NCI-H2029 treated with DMSO at 0.1 percent for 48 hours (cell line): Measurements from ENCODE around the gene FBXW7.

Experiments used
- DNase-seq: peaks from one replicate; lab custom pipeline; 2025; lab: John Stamatoyannopoulos, UW

Gene FBXW7

GRCh38 chr4:152328582-152328981, 207.3 kb downstream of the FBXW7 start:
- DNase-seq, result no peak

- no peak for DNase-seq
Observed at GRCh38 chr4:152327606-152328453, 208.1 kb downstream of the FBXW7 start.

DNA sequence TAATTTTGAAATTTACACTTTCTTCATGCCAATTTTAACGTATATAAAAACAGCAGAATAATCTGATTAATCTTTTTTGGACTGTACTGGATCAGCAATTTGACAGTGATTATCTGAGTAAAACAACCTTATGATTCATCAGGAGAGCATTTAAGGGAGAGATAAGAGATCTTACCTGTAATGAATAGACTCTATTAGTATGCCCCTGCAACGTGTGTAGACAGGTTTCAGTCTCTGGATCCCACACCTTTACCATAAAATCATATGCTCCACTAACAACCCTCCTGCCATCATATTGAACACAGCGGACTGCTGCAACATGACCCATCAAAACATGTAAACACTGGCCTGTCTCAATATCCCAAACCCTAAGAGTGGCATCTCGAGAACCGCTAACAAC, 210.1 kb downstream of the FBXW7 start:
- DNase-seq, result no peak

DNA sequence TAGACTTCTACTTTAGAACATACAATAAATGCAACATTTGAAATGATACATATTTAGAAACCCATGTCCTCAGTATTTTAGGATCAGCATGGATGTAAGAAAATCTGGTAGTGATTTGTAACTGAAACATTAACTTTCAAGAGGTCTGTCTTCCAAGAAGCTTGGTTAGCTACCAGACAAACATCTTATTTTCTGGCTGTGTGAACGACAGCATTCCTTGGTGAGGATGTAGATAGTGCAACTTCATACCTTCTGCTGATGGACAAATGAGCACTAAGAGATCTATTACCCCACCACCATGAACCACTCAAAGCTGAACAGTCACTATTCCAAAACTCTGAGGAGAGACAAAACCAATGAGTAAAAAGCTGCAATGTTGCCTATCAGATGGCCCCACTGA, 212.7 kb downstream of the FBXW7 start:
- no peak for DNase-seq

DNA sequence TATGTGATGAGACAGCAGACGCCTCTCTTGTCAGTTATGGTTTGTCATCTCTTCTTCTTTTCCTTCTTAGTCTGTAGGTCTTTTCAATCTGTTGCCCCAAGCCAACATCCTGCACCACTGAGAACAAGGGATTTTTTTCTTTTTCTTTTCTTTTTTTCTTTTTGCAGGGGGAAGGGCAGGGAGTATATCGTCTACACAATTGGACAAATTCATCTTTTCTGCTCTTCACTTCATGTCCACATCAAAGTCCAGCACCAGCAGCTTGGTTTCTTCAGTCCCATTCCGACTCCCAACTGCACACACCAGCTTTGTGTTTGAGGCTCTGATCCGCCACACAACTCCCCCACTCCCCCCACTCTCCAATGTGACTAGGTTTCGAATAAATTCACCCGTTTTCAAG, 213.2 kb downstream of the FBXW7 start:
- no peak for DNase-seq

- DNase-seq, result no peak
Observed at GRCh38 chr4:152321923-152322322, 214.0 kb downstream of the FBXW7 start.

DNA sequence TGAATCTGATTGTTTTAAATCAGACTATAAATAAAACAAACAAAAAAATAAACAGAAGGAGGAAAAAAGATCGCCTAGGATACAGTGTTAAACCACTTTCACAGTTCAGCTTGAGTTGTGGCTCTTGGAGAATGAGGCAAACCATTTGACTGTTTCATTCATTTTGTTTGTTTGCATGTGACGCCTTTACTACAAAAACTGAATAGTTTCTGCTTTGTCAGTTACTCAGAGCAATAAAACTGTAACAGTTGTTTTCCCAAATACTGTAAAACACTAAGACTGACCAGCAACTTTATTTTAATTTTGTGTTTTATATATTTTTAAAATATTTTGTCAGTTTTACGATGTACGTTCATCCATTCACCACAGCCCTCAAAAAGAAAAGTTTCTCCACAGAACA, 214.5 kb downstream of the FBXW7 start:
- no peak for DNase-seq

GRCh38 chr4:152316969-152317368, 218.9 kb downstream of the FBXW7 start:
- DNase-seq, result peak; percentile 76

DNA sequence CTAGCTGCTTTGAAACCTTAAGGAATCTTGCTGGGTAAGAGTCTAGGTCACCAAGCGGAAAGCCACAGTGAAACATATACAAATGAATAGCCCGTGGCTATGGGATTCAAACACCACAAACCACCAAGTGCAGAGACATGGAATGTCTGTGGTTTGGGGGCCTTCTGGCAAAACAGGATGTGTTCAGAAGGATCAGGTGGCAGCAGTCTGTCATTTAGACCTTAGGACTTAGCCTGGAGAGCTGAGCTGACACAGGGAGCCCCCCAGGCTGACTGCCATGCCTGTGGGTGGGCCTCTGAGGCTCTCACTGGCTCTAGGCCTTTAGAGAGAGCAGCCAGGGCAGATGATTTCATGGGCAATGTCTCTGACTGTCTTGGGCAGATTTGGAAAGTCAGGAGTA, 225.6 kb downstream of the FBXW7 start:
- DNase-seq, result peak; percentile 34

DNA sequence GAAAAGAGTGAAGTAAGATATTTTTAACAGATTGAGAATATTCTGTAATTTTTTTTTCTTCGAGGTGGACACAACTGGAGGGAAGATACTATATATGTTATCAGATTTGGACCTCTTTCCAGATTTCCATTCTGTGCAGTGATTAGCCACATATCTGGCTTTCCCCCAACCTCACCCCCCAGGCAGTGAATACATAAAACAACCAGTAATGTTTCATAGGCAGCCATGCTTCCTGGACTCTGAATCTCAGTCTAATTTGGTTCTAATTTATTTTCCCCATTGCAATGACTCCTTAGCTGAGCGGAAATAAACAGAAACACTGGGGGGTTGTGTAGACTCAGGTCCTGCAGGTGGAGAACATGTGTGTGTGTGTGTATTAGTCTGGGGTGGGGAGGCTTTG, 226.5 kb downstream of the FBXW7 start:
- DNase-seq, result peak; percentile 64

DNA sequence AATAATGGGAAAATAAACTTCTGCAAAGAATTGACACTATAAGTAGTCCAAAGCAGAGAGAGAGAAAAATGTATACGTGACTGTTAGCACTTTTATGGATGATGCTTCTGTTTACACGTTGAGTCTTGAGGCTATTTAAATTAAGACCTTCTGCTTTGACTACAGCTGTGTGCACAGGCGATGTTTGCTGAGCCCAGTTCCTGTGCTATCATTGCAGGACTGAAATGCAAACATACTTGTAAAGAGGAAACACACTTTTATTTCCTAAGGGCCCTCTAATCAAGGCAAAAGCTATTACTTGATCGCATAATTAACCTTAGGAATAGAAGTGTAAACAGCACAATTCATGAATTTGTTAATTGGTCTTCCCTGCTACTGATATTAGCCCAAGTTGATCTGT, 226.9 kb downstream of the FBXW7 start:
- DNase-seq, result peak; percentile 87

- no peak for DNase-seq
Observed at GRCh38 chr4:152307669-152308068, 228.2 kb downstream of the FBXW7 start.

- DNase-seq, result no peak
Observed at GRCh38 chr4:152306541-152306940, 229.4 kb downstream of the FBXW7 start.

- no peak for DNase-seq
Observed at GRCh38 chr4:152304220-152304619, 231.7 kb downstream of the FBXW7 start.

- DNase-seq, result no peak
Observed at GRCh38 chr4:152301381-152301780, 234.5 kb downstream of the FBXW7 start.

DNA sequence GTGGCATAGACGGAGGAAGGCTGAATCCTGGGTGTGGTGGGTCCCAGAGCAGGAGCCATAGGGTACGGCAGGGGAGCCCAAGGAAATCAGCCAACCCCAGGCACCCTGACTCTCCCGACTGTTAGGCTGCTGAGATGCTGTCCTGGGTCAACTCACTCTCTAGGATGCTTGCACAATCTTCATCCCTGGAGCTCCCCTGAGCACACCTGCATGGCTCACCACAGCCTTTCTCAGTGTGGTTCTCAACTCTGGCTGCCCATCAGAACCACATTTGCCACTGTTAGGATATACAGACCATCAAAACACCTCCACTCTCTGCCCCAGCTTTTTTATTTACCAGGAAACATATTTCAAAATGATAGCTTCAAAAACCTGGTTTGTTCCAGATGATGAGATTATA, 236.3 kb downstream of the FBXW7 start:
- no peak for DNase-seq

DNA sequence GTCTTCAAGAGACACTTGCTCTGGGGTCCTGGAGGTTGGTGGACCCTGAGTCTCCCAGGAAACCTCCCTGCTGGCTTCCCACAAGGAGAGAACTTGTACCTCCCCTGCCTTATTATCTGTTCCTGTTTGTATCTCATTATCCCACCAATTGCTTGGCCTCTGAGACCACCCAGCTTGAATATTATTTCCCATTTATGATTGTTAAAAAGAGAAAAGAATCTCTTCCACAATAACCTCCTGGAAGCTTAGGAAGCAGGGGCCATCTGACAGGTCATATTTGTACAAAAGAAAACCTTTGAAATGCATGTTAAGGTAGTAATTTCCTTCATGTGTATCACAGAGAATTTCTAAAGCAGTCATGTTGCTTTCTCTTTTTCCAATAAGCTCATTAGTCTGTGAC, 239.5 kb downstream of the FBXW7 start:
- no peak for DNase-seq

DNA sequence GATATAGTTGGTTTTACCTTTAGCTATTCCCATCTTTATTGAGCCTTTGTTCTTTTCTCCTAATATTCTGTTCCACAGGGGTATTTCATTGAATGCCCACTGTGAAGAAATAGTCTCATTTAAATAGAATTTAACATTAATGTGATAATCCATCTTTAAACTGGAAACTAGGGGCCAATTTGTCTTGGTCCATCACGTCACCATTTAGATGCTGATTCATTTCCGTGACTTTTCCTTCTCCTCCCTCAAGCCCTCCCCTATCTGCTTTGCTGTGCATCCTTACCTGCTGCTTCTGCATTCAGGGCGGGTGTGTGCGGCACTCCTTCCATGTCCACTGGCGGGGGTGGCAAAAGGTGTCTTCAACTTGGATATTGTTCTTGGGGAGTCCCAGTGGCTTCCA, 241.1 kb downstream of the FBXW7 start:
- DNase-seq, result no peak

DNA sequence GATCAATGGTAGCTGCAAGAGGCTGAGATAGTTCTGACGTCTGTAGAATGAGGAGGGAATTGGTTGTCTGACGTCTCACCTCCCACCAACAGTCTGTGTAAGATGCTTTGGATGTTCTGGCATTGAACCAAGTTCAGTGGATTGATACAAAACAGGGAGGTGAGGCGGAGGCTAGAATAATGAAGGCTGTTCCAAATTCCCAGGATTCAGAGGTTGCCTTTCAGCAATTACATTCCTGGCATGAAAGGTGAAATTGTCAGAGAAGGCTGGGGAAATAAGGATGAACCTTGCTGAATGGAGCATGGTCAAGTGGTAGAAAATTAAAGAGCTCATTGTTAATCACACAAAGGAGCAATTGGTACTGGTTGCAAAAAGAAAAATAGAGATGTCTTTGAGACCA, 241.6 kb downstream of the FBXW7 start:
- no peak for DNase-seq

DNA sequence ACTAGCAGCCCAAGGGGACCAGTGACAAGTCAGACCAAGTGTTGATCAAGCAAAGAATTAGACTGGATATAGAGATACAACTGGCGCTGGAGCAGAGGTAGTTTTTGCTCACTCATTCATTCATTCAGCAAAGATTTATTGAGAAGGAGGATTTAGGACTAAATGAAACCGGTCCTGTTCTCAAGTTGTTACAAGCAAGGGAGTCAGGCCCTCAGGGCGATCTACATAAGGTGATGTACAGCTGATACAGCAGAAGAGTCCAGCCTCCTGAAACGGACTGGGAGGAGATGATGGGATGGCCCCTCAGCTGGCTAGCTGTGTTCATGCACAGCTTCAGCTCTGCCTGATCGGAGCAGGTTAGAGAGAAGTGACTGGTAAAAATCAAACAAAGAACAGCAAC, 242.4 kb downstream of the FBXW7 start:
- no peak for DNase-seq

GRCh38 chr4:152290366-152290921, 245.4 kb downstream of the FBXW7 start:
- DNase-seq, result no peak

- DNase-seq, result no peak
Observed at GRCh38 chr4:152289941-152290340, 246.0 kb downstream of the FBXW7 start.

DNA sequence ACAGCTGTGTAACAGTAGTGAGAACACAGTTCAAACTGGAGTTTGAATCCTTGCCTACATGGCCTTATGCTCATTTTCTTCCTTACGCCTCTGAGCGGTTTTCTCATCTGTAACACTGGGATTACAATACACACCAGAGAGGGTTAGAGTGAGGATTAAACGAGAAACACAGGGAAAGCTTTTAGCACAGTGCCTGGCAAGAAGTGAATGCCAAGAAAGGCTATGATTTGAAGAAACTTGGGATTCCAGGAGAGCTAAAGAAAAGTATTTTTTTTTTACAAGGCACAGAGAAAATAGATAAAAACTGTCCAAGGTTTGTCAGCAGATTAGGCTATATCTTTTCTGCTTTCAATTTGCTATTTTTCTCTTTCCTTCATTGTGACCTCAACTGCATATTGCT, 246.4 kb downstream of the FBXW7 start:
- no peak for DNase-seq
